ENCODE data around the gene SLC38A8.

DNA sequence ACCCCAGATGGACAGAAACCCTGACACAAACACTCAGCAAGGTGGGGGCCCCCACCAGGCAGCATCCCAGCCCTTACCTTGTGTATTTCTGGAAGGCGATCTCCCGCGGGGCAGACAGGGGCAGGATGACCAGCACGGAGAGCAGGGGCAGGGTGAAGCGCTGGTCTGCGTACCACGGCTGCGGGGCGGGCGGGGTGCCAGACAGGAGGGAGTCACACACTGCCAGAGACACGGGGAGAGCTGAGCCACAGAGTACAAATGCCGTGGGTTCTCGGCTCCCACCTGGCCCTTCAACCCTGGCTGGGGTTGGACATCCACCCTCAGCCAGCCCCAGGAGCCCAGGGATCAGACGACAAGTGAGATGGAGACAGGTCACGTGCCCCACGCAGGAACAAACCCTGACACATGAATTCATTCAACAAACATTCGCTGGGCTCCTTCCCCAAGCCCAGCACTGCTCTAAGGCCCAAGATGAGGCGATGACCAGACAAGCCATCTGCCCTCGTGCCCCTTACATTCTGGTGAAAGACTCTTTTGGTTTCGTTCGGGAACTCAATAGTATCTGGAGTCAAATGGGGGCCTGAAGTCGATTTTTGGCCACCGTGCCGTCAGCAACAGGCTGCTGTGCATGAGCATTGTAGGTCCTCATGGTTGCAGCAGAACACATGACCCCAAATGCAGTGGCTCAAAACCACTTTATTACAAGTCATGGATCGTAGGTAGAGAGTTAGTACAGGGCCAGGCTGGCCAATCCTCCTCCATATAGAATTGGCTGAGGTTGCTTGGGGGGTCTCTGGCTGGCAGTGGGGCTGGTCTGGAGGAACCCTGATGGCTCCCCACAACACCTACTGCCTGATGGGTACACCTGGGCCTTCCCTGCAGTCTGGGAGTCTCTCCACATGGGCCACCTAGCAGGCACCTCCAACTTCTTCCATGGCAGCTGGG lies 9.1 kb downstream of the SLC38A8 start:
- TF ChIP-seq, protein P1, sequence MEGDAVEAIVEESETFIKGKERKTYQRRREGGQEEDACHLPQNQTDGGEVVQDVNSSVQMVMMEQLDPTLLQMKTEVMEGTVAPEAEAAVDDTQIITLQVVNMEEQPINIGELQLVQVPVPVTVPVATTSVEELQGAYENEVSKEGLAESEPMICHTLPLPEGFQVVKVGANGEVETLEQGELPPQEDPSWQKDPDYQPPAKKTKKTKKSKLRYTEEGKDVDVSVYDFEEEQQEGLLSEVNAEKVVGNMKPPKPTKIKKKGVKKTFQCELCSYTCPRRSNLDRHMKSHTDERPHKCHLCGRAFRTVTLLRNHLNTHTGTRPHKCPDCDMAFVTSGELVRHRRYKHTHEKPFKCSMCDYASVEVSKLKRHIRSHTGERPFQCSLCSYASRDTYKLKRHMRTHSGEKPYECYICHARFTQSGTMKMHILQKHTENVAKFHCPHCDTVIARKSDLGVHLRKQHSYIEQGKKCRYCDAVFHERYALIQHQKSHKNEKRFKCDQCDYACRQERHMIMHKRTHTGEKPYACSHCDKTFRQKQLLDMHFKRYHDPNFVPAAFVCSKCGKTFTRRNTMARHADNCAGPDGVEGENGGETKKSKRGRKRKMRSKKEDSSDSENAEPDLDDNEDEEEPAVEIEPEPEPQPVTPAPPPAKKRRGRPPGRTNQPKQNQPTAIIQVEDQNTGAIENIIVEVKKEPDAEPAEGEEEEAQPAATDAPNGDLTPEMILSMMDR (IDR thresholded peaks at IDR 0.05): no peak
- no peak for TF ChIP-seq POLR2A (IDR thresholded peaks at IDR 0.05)
